H1 (cell line): ENCODE measurements around the gene ZNF101. TPM values are rescaled to one million over a fixed set of nuclear protein-coding genes. Genes with fewer than 3 reads are reported as not detected.
"Not testable (repeated sequence)": the region's sequence is repeated elsewhere in the genome, so short reads cannot be mapped to it uniquely, and the experiment has no call there.

ENCODE experiments used
- CTCF ChIA-PET: fragments of 300-600 bp; sonication (Branson Sonifier 250); formaldehyde crosslinking; loops from one replicate; lab custom pipeline; 2021; ENCODE audit not compliant: partially characterized antibody; lab: Charles Lee
- POLR2A ChIA-PET: fragments of 300-600 bp; sonication (Branson Sonifier 250); formaldehyde crosslinking; loops from one replicate; lab custom pipeline; 2021; ENCODE audit warnings: inconsistent platforms; ENCODE audit not compliant: partially characterized antibody; lab: Charles Lee
- DNase-seq, 2 experiments: peaks; one replicate each; pipeline versions ENCODE4 v3.0.0 to v3.0.0-alpha.2; 2010 to 2022; ENCODE audit warnings: low spot score in 2 of 2, low read depth in 1 of 2, mixed read lengths in 1 of 2
- FAIRE-seq: peaks from 2 replicates; lab custom pipeline; 2011; peaks lifted over from hg19 to GRCh38; lab: Jason Lieb, UNC
- H2AFZ ChIP-seq: 2 replicates; pipeline ENCODE4 v1.8.1; 2012; ENCODE audit warnings: low read length, inconsistent platforms
- H2AK5ac ChIP-seq: 2 replicates; pipeline ENCODE4 v1.6.1; 2013; ENCODE audit warnings: low read depth, low read length
- H2BK120ac ChIP-seq: replicated peaks from 2 replicates; pipeline ENCODE3; 2013; ENCODE audit warnings: low read depth, low read length, inconsistent platforms
- H2BK12ac ChIP-seq: 2 replicates; pipeline ENCODE4 v1.6.1; 2013; ENCODE audit warnings: low read depth, low read length
- H2BK15ac ChIP-seq: 2 replicates; pipeline ENCODE4 v1.6.1; 2013; ENCODE audit warnings: low read length
- H2BK20ac ChIP-seq: 2 replicates; pipeline ENCODE4 v1.6.1; 2013; ENCODE audit warnings: low read length
- H2BK5ac ChIP-seq: 2 replicates; pipeline ENCODE4 v1.6.1; 2013; ENCODE audit warnings: low read depth, low read length
- H3K14ac ChIP-seq: 2 replicates; pipeline ENCODE4 v1.6.1; 2013; ENCODE audit warnings: inconsistent platforms; ENCODE audit not compliant: insufficient read length
- H3K18ac ChIP-seq: 2 replicates; pipeline ENCODE4 v1.6.1; 2013; ENCODE audit warnings: low read length; ENCODE audit errors: extremely low read depth
- H3K23ac ChIP-seq: 2 replicates; pipeline ENCODE4 v1.6.1; 2013; ENCODE audit warnings: inconsistent platforms; ENCODE audit not compliant: insufficient read length
- H3K23me2 ChIP-seq: 2 replicates; pipeline ENCODE4 v1.6.1; 2013; ENCODE audit warnings: low read depth, low read length
- H3K27ac ChIP-seq: 2 replicates; pipeline ENCODE4 v1.6.1; 2011; ENCODE audit warnings: low read depth, low read length, inconsistent platforms
- H3K27me3 ChIP-seq, 4 experiments: replicated peaks in 1 of 4; 1 replicate in 1 of 4; 2 replicates in 3 of 4; pipeline versions ENCODE4 v1.6.1 to v1.8.1; 2011 to 2013; ENCODE audit warnings: low read length in 3 of 4, mild to moderate bottlenecking in 3 of 4, inconsistent platforms in 2 of 4, mixed read lengths in 2 of 4, moderate library complexity in 1 of 4; ENCODE audit not compliant: control insufficient read depth in 3 of 4, insufficient read depth in 3 of 4; ENCODE audit errors: extremely low read depth in 1 of 4
- H3K36me3 ChIP-seq, 4 experiments: 2 replicates each; pipeline versions ENCODE4 v1.6.1 to v1.8.1; 2011 to 2013; ENCODE audit warnings: mild to moderate bottlenecking in 4 of 4, low read length in 3 of 4, moderate library complexity in 2 of 4, control low read depth in 1 of 4, inconsistent platforms in 1 of 4; ENCODE audit not compliant: insufficient read depth in 4 of 4, control insufficient read depth in 2 of 4
- H3K4ac ChIP-seq: replicated peaks from 2 replicates; pipeline ENCODE3; 2013; ENCODE audit warnings: low read length, low read depth, mixed read lengths, inconsistent platforms; ENCODE audit not compliant: insufficient read length
- H3K4me1 ChIP-seq, 4 experiments: replicated peaks in 1 of 4; 1 replicate in 1 of 4; 2 replicates in 3 of 4; pipeline versions ENCODE4 v1.6.1 to v1.8.1; 2011 to 2013; ENCODE audit warnings: low read length in 3 of 4, inconsistent platforms in 2 of 4, mixed read lengths in 1 of 4; ENCODE audit not compliant: insufficient read depth in 4 of 4, control insufficient read depth in 3 of 4
- H3K4me2 ChIP-seq, 2 experiments: 2 replicates each; pipeline versions ENCODE4 v1.6.1 to v1.8.1; 2011 to 2013; ENCODE audit warnings: low read depth in 2 of 2, low read length in 2 of 2, control low read depth in 1 of 2, inconsistent platforms in 1 of 2, mild to moderate bottlenecking in 1 of 2; ENCODE audit not compliant: insufficient read depth in 1 of 2
- H3K4me3 ChIP-seq, 4 experiments: fragments of 200-600, 300-600 bp in 1 of 4; sonication (generic), shearing (Covaris generic), sonication (Bioruptor Twin) in 1 of 4; 2 replicates each; pipeline versions ENCODE4 v1.5.1 to v1.8.1; 2011 to 2016; ENCODE audit warnings: low read length in 4 of 4, low read depth in 3 of 4, control low read depth in 2 of 4, inconsistent platforms in 2 of 4, mild to moderate bottlenecking in 2 of 4, mixed read lengths in 1 of 4, moderate library complexity in 1 of 4; ENCODE audit not compliant: insufficient read depth in 2 of 4; ENCODE audit errors: extremely low read depth in 1 of 4
- H3K56ac ChIP-seq: replicated peaks from 2 replicates; pipeline ENCODE3; 2013; ENCODE audit warnings: low read depth, mild to moderate bottlenecking, mixed read lengths, low read length, inconsistent platforms; ENCODE audit not compliant: insufficient read length
- H3K79me1 ChIP-seq: 2 replicates; pipeline ENCODE4 v1.6.1; 2013; ENCODE audit warnings: low read depth, low read length, control low read depth
- H3K79me2 ChIP-seq, 2 experiments: 2 replicates each; pipeline versions ENCODE4 v1.6.1 to v1.8.1; 2012 to 2013; ENCODE audit warnings: low read length in 2 of 2, mild to moderate bottlenecking in 2 of 2, inconsistent platforms in 1 of 2; ENCODE audit not compliant: insufficient read depth in 2 of 2, control insufficient read depth in 1 of 2
- H3K9ac ChIP-seq, 4 experiments: replicated peaks in 1 of 4; 1 replicate in 1 of 4; 2 replicates in 3 of 4; pipeline versions ENCODE4 v1.6.1 to v1.8.1; 2011 to 2013; ENCODE audit warnings: low read depth in 3 of 4, low read length in 3 of 4, control low read depth in 2 of 4, mild to moderate bottlenecking in 2 of 4, moderate library complexity in 2 of 4, inconsistent platforms in 1 of 4; ENCODE audit errors: extremely low read depth in 1 of 4
- H3K9me3 ChIP-seq, 2 experiments: 2 replicates each; pipeline versions ENCODE4 v1.6.1 to v1.8.1; 2012 to 2013; ENCODE audit warnings: mild to moderate bottlenecking in 2 of 2, moderate library complexity in 2 of 2, control low read depth in 1 of 2, inconsistent platforms in 1 of 2, low read depth in 1 of 2, low read length in 1 of 2, mixed read lengths in 1 of 2; ENCODE audit not compliant: insufficient read depth in 2 of 2
- H4K20me1 ChIP-seq, 2 experiments: replicated peaks in 1 of 2; 2 replicates each; pipeline versions ENCODE3 to v1.8.1; 2011 to 2013; ENCODE audit warnings: inconsistent platforms in 2 of 2, low read length in 2 of 2, mild to moderate bottlenecking in 1 of 2; ENCODE audit not compliant: insufficient read depth in 2 of 2, control insufficient read depth in 1 of 2
- H4K5ac ChIP-seq: 2 replicates; pipeline ENCODE4 v1.6.1; 2013; ENCODE audit warnings: low read length, low read depth, mixed read lengths, inconsistent platforms; ENCODE audit not compliant: insufficient read length
- H4K8ac ChIP-seq: 2 replicates; pipeline ENCODE4 v1.8.0; 2013; ENCODE audit warnings: mild to moderate bottlenecking, moderate library complexity, low read length, inconsistent platforms; ENCODE audit not compliant: insufficient read depth; ENCODE audit errors: extremely low read depth
- H4K91ac ChIP-seq: replicated peaks from 2 replicates; pipeline ENCODE3; 2013; ENCODE audit warnings: low read length, mixed read lengths, inconsistent platforms; ENCODE audit not compliant: insufficient read length
- WGBS, 2 experiments: shearing (Covaris generic) in 1 of 2; methylation state at CpG; one replicate each; pipeline versions ENCODE4 v1.1.6 to v1.1.7; 2013 to 2015; ENCODE audit warnings: low lambda C conversion rate in 2 of 2, mixed read lengths in 2 of 2, inconsistent platforms in 1 of 2, low coverage in 1 of 2, missing lambda C conversion rate in 1 of 2; ENCODE audit not compliant: insufficient replicate concordance in 2 of 2, insufficient coverage in 1 of 2, insufficient read length in 1 of 2; ENCODE audit errors: extremely low coverage in 1 of 2, missing lambda C conversion rate in 1 of 2; 5-methylcytosine and 5-hydroxymethylcytosine counted together
- polyA plus RNA-seq, 7 experiments: library from polyadenylated mRNA; depleted of rRNA in 3 of 7; stranded (reverse) in 5 of 7; unstranded in 2 of 7; fragments of >200 nt in 5 of 7; fragments of 200-250 nt in 2 of 7; gene quantifications; 1 replicate in 5 of 7; 2 replicates in 1 of 7; 4 replicates in 1 of 7; pipeline versions ENCODE4 v1.2.1 to v1.2.3, GENCODE V29; 2011 to 2013; ENCODE audit warnings: missing spikeins in 2 of 7, mixed read lengths in 2 of 7
- total RNA-seq: library from RNA; stranded (reverse); fragmentation: NEBNext Ultra II Directional; extraction: Animal tissue kit (Norgen Biotek cat#: 25700); gene quantifications from 2 replicates; pipeline ENCODE4 v1.2.1, GENCODE V29; 2021

ZNF101 gene
- total and polyA plus RNA-seq, 2 of the 8 experiments (the other 6 are each of a cell fraction or from before 2014, with no cell fraction given), result 13.0 to 50.9 TPM

- H3K36me3 ChIP-seq, H3K79me2 ChIP-seq, H2BK12ac ChIP-seq, H2AFZ ChIP-seq, H2BK5ac ChIP-seq, H3K56ac ChIP-seq, H4K20me1 ChIP-seq, H2BK20ac ChIP-seq, H4K5ac ChIP-seq, H3K4me3 ChIP-seq, H3K14ac ChIP-seq, H3K79me1 ChIP-seq, H4K8ac ChIP-seq, H3K27me3 ChIP-seq, H3K23me2 ChIP-seq, H2AK5ac ChIP-seq, DNase-seq, H2BK120ac ChIP-seq, H3K4ac ChIP-seq, H3K9ac ChIP-seq, H3K18ac ChIP-seq, H2BK15ac ChIP-seq, H3K4me1 ChIP-seq, H3K27ac ChIP-seq, H3K9me3 ChIP-seq, FAIRE-seq, H3K4me2 ChIP-seq, H4K91ac ChIP-seq, H3K23ac ChIP-seq, CTCF ChIA-PET: not testable (repeated sequence)
- WGBS, 2 experiments, result 91% methylated on average over 1 of the region's 1 CpG; no CpG with 5 or more reads in 1 of the 2 experiments
- POLR2A ChIA-PET, result interaction anchor here (1.2 kb wide), 1 partner anchor 167 kb away, joined by 3 read pairs; no protein-coding TSS in a partner anchor
Observed at GRCh38 chr19:19700493-19700892, 31.9 kb downstream of the ZNF101 start.
